Fibroblast of peridontal ligament (primary cell): ENCODE results near the gene FNDC3B.

Source experiments
- DNase-seq: peaks from one replicate; pipeline ENCODE4 v3.0.0-alpha.2; 2010; ENCODE audit errors: extremely low read depth

The FNDC3B gene

DNA sequence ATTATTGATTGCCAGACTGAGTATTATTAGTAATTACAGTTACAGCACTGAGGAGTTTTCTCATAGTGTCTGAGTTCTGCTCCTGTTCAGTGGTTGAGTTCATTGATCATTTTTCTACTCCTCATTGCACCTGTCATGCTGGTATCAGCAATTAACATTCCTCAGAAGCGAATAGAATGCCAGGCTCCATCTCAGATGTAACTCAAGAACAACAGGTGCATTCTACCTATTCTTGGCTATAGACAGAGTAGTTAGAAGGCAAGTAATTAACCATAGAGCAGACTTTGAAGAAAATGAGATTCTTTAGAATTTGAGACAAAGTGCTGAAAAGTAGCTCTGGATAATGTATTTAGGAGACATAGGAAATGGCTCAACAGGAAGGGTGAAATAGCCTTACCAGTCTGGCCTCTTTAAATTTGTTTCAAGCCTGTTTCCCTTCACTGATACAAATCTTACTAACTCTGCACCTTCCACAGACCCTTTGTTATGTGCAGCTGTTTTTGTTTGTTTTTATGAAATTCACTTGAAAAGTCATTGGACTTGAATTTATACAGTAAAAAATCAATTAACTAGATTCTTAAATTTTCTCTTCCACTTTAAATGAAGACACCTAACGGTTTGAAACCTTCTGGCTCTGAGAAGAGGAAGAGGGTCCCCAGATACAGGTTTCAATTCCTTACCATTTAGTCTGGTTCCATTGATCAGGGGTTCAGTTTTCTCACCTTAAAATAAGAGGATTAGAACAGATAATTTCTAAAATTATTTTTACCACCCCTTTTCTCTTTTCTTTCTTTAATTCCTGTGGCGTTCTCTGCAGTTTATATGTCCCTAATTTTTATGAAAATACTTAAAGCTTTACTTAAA is 109.6 kb downstream of the FNDC3B start:
- no peak for DNase-seq

- DNase-seq = no peak
Observed at GRCh38 chr3:172150268-172150667, 110.9 kb downstream of the FNDC3B start.

DNA sequence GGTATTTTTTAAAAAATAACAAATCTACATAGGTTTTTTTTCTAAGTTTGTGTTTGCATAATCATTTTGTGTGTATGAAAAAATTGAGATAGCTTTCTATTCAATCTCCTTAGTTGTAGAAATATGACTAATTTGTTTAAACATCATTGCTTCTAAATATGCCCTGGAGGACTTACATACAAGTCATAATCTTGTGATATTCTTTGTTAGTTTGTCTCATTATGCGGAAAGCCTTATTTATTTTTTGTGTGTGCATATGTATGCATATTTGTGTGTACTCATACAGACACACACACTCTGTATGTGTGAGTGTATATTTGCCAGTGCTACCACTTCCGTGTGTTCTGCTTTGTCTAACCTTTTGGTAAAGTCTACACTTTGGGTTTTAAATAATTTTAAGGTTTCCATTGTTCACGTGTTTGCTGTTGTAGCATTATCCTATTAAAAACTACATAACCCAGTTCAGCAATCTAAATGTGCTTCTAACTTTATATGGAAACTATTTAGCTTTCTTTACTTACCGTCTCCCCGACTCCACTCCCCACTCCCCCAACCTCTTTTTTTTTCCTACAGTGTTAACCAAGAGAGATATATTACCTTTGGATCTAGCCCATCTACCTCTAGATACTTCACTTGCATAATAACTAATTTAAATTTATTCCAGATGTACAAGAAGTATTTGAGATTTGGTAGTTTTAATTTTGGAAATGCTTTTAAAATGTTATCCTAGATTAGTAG is 111.7 kb downstream of the FNDC3B start:
- no peak for DNase-seq

DNA sequence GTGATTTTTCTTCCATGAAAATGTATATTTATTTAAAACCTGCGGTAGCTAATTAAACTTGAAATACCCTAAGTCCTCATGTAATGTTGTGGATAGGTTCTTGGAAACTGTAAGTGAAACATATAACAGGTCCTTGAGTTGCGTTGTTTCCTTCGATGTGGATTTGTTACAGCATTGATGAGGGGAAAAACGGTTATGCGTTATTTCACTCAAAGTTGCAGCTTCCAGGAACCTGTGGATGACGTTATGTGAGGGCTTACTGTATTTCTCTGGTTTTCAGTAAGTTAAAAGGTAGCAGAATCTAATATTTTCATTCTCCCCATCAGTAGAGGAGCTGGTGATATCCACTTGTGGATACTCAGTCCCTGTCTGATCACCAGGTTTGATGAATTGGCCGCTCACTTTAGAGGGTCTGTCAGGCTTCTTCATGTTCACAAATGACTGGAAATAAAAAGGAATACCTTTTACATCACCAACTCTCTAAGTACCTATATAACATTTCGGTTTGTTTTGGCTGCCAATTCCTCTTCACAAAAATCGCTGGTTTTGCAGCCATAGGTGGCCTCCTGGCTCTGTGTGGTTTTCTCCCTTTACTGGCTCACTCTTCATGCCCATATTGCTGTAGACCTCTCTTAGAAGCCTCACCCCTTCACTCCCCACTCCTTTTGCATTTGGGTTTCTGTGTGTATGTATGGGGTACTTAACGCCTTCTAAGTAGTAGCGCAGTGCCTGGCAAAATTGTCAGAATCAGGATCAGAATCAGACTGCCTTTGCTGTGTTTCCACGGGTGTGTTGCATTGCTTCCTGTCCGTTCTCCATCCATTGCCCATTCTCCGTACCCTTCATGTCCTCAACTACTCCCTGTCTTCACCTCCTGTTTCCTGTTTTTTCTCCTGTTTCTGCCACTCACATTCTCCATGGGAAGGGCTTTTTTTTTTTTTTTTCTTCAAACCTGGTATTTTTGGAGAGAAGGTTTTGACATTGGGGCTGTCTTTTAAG is 112.6 kb downstream of the FNDC3B start:
- DNase-seq = no peak

DNA sequence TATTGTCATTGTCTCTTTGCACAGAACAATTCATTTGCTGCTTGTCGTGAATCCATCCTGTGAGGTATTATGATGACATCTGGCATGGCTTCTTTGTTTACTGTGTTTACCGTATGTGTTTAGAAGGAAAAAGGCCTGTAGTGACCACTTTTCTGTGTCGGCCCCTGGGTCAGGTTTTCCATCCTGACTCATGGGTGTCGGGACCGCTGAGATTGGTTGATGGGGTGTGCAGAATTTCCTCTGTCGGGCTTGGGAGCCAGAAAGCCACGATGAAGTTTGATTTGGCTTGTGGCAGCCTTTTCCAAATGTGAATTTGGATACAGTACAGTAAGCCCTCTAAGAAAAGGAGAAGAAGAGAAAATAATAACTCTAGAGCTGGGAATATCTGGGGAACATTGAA is 113.5 kb downstream of the FNDC3B start:
- no peak for DNase-seq

DNA sequence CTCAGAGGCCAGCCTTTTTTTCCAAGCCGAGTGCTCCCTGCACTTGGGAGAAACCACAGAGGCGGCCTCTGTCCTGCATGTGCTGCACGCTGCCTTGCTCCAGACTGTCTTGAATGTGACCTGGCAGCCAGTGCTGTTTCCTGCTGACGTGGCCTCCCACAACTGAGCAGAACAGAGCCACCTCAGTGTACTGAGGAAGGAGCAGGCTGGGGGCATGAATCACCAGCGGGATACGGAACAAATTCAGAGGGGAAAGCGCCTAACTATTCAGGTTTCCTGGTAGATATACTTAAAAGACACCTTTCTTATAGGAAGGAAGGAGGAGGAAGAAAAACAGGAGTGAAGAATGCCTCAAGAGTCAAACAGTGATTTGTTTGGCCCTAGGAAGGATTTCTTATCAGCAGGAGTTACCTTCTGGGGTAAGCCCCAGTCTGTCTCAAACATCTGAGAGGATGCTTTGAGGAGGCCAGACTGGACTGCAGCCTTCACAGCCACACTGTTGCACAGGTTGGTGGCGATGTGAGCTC is 114.0 kb downstream of the FNDC3B start:
- peak; percentile 93 for DNase-seq

DNA sequence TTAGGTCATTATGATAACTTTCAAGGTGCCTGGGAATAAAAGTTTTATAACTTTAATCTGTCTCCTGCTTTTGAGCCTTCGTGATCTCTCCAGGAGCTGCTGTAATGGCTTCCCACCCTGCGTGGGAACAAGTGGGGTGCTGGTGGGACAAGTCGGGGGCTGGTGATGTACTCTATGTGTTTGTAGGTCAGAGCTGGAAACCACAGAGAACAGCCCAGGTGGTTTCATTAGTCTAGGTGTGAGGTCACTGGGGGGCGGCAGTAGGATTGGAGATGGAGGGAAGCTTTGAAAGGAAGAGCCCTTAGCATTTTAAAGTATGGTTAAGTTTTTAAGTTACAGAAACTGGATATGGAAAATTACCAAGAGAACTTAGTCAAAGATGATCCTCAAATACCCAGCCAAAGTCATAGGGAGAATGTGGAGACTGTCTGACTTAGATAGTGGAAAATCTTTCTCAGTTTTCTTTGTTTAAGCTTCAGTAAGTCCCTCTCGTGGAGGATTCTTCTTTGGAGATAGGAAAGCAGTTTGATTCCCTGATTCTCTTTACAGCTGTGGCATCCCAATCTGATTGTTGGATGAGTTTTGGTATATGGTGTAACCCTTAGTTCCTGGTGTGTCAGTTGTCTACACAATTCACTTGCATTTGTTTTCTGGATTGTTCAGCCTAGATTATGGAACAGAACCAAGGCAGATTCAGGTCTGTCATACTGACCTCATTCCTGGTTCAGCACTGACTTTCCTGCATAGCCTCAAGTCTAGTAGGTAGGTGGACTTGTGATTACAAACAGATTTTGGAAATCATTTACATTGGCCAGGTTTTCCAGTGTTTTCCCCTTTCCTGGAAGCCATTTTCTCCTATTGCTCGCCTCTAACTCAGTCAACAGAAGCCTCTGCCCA is 115.6 kb downstream of the FNDC3B start:
- DNase-seq = no peak

GRCh38 chr3:172155897-172156585 is 116.7 kb downstream of the FNDC3B start:
- no peak for DNase-seq

GRCh38 chr3:172156586-172156955 is 117.2 kb downstream of the FNDC3B start:
- no peak for DNase-seq

GRCh38 chr3:172157564-172158258 is 118.3 kb downstream of the FNDC3B start:
- DNase-seq = no peak

DNA sequence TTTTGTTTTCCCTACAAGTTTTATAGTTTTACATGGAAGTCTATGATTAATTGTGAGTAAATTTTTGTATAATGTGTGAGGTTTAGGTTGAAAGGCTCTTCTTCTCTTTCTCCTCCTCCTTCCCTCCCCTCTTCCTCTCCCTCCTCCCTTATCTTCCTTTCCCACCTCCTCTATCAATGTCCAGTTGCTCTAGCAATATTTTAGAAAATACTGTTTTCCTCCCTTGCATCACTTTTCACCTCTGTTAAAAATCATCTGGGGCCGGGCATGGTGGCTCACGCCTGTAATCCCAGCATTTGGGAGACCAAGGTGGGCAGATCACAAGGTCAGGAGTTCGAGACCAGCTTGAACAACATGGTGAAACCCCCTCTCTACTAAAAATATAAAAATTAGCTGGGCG is 119.4 kb downstream of the FNDC3B start:
- DNase-seq = no peak

- DNase-seq = peak; percentile 71
Observed at GRCh38 chr3:172159376-172159775, 120.0 kb downstream of the FNDC3B start.

DNA sequence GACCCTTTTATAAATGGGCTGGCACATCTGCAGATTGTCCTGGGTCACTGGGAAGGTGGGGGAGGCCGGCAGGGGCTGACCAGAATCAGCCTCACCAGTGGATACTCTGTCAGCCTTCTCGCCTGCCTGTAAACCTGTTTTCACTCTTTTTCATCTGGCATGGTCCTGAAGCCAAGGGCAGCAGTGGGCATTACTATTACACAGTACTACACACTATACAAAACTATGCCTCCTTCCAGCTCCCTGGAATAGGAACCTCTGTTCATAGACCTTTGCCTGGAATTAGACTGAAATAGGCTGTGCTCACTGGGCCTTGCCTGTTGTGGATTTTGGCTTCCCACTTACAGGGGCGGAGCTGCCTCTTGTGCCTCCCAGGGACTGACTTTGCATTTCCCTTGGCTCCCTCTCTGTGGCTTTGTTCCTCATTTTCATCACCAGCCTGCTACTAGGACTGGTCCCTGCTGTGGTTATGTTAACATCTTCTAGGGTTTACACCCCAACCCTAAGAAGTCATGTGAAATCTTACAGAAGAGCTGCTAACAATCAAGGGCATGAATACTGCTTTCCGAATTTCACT is 120.7 kb downstream of the FNDC3B start:
- peak; percentile 81 for DNase-seq

- DNase-seq = no peak
Observed at GRCh38 chr3:172161133-172161789, 121.9 kb downstream of the FNDC3B start.

DNA sequence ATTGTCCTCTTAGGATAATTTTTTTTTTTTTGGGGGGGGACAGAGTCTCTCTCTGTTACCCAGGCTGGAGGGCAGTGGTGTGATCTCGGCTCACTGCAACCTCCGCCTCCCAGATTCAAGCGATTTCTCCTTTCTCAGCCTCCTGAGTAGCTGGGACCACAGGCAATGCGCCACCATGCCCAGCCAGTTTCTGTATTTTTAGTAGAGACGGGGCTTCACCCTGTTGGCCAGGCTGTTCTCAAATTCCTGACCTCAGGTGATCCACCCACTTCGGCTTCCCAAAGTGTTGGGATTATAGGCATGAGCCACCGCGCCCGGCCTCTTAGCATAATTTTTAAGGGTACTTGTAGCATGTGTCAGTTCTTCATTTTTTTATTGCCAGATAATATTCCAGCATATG is 122.6 kb downstream of the FNDC3B start:
- no peak for DNase-seq

- DNase-seq = no peak
Observed at GRCh38 chr3:172163320-172163719, 123.9 kb downstream of the FNDC3B start.

DNA sequence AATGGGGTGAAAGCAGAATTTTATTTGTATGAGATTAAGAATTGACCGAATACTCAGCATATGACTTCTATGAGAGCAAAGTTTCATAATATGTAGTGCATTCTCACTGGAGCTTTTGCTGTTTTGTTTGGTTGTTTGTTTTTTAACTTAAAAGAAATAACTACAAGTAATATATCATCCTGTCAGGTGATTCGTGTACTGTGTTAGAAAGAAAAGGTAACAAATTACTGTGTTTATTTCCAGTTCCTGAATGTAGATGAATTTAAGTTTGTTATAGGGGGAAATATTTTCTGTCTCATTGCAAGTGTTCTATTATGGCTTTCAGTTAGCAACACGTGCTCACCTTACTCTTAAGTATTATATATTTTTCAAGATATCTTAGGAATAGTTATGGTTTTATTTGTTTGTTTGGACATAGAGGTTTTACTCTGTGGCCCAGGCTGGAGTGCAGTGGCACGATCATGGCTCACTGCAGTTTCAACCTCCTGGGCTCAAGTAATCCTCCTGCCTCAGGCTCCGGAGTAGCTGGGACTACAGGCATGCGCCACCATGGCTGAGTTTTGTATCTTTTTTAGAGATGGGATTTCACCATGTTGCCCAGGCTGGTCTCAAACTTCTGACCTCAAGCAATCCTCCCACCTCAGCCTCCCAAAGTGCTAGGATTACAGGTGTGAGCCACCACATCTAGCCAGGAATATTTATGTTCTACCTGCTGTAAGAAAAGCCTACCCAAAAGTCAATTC is 125.4 kb downstream of the FNDC3B start:
- no peak for DNase-seq

GRCh38 chr3:172166261-172166660 is 126.9 kb downstream of the FNDC3B start:
- no peak for DNase-seq
